IPS DF 6.9 (cell line): ENCODE data around the gene CASQ2.

Experiments
- DNase-seq: peaks from one replicate; pipeline ENCODE4 v3.0.0-alpha.2; 2013; ENCODE audit warnings: low read depth, low spot score
- H3K27ac ChIP-seq: one replicate; pipeline ENCODE4 v1.5.1; 2013; ENCODE audit warnings: low read length, control low read depth
- H3K27me3 ChIP-seq: 2 replicates; pipeline ENCODE4 v1.6.1; 2013; ENCODE audit warnings: mild to moderate bottlenecking, low read length; ENCODE audit not compliant: control insufficient read depth, insufficient read depth
- H3K36me3 ChIP-seq: 2 replicates; pipeline ENCODE4 v1.6.1; 2013; ENCODE audit warnings: low read length; ENCODE audit not compliant: control insufficient read depth, insufficient read depth
- H3K4me1 ChIP-seq: 2 replicates; pipeline ENCODE4 v1.6.1; 2013; ENCODE audit warnings: low read length; ENCODE audit not compliant: control insufficient read depth, insufficient read depth
- H3K4me3 ChIP-seq: 2 replicates; pipeline ENCODE4 v1.5.1; 2013; ENCODE audit warnings: mild to moderate bottlenecking, low read length
- H3K9me3 ChIP-seq: 2 replicates; pipeline ENCODE4 v1.6.1; 2013; ENCODE audit warnings: low read length, inconsistent platforms; ENCODE audit not compliant: control insufficient read depth, insufficient read depth
- WGBS: extraction: QIAGEN DNeasy Blood & Tissue Kit; methylation state at CpG from one replicate; pipeline ENCODE4 v1.1.7; 2013; ENCODE audit warnings: mixed read lengths, missing lambda C conversion rate; ENCODE audit not compliant: insufficient read length, insufficient coverage; 5-methylcytosine and 5-hydroxymethylcytosine counted together

The CASQ2 gene

GRCh38 chr1:115714572-115715141 is 53.9 kb downstream of the CASQ2 start:
- Histone ChIP-seq H3K27me3 (no peaks in the 10 kb centered on the region), H3K36me3 (no peaks in the 10 kb centered on the region), H3K4me1 (no peaks in the 10 kb centered on the region), H3K4me3 (no peak overlapping the region), H3K27ac (no peak overlapping the region), H3K9me3 (no peaks in the 10 kb centered on the region)
- no CpG with 5 or more reads among the region's 1 CpG for WGBS
- no peak for DNase-seq

- H3K27ac ChIP-seq, result no peak overlapping the region
Measured at GRCh38 chr1:115713906-115714305, 54.6 kb downstream of the CASQ2 start.

GRCh38 chr1:115712911-115713609 is 55.5 kb downstream of the CASQ2 start:
- H3K36me3 ChIP-seq, result no peaks in the 10 kb centered on the region
- no peaks in the 10 kb centered on the region for H3K4me1 ChIP-seq
- no peaks in the 10 kb centered on the region for H3K9me3 ChIP-seq
- no peak overlapping the region for H3K4me3 ChIP-seq
- no peaks in the 10 kb centered on the region for H3K27me3 ChIP-seq
- no peak overlapping the region for H3K27ac ChIP-seq
- WGBS, result no CpG with 5 or more reads among the region's 10 CpGs
- no peak for DNase-seq

More at GRCh38 chr1:115713906-115714305, 54.6 kb downstream of the CASQ2 start:
- no peaks in the 10 kb centered on the region for H3K9me3 ChIP-seq
- WGBS, result no CpG with 5 or more reads among the region's 5 CpGs
- no peak for DNase-seq
- no peaks in the 10 kb centered on the region for H3K36me3 ChIP-seq
- H3K27me3 ChIP-seq, result no peaks in the 10 kb centered on the region
- no peak overlapping the region for H3K4me3 ChIP-seq
- H3K4me1 ChIP-seq, result no peaks in the 10 kb centered on the region

DNA sequence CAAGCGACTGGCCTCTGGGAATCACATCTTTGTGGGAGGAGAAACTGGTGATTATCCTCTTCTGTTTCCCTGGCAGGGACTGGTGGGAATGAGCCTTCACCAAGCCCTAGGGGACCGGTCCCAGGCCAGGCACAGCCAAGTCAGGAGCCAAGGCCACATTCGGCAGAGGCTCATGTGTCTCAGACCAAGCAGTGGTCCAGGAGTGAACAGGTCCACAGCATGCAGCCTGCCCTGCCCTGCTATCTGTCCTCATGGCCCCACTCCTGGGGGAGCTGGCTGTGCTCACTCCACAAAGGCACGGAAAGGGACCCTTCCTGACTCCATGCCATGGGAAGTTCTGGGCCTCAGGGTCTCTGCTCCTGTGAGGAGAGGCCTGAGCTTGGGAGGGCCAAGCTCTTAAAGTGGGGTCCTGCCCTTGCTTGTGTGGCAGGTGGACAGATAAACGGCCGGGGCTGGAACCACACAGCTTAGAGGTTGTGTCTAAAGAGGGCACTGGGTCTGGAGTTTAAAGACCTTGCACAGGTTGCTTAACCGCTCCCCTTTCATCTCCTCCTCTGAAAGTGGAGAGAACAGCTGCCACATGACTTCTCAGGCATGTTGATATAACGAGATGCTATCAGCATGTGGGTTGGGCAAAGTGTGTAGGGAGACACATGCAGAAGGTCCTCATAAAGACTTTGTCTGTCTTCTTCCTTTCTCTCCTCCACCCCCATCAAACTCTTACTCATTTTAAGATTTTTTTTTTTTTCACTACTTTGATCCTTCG is 57.5 kb downstream of the CASQ2 start:
- DNase-seq, result no peak
- no peak overlapping the region for H3K4me3 ChIP-seq
- H3K36me3 ChIP-seq, result no peaks in the 10 kb centered on the region
- WGBS, result no CpG with 5 or more reads among the region's 9 CpGs
- no peaks in the 10 kb centered on the region for H3K27me3 ChIP-seq
- H3K27ac ChIP-seq, result no peak overlapping the region
- no peaks in the 10 kb centered on the region for H3K4me1 ChIP-seq
- no peaks in the 10 kb centered on the region for H3K9me3 ChIP-seq

DNA sequence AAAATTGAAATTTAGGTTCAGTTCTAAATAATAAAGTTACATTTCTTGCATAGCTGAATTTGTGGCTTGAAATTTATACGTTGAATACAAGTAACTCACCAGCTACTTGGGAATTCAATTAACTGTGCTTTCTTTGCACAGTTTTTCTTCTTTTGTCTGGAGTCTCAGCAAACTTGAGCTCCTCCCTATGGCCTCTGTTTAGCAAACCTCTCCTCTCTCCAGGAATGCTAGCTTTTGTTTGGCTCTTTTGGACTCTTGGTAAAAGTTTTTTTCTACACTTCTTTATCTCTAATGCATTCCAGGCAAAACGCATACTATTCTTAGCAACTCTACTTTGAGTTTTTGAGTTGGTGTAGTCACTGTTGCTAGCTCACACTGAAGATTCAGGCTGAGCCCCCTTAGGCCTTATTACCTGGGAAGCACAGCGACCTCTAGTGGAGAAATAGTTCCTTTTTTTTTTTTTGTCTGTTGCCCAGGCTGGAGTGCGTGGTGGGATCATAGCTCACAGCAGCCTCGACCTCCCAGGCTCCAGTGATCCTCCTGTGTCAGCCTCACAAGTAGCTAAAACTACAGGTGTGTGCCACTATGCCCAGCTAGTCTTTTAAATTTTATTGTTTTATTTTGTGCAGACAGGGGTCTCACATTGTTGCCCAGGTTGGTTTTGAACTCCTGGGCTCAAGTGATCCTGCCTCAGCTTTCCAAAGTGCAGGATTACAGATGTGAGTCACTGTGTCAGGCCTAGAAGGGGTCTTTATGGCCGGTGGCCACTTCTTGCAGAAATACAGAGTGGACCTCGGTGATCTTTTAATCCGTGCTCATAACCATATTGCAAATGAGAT is 61.7 kb downstream of the CASQ2 start:
- no CpG with 5 or more reads among the region's 8 CpGs for WGBS
- DNase-seq, result no peak
- Histone ChIP-seq H3K4me3 (no peak overlapping the region), H3K9me3 (no peaks in the 10 kb centered on the region), H3K27ac (no peak overlapping the region), H3K27me3 (no peaks in the 10 kb centered on the region), H3K36me3 (no peaks in the 10 kb centered on the region), H3K4me1 (no peaks in the 10 kb centered on the region)

- Histone ChIP-seq H3K27me3 (no peaks in the 10 kb centered on the region), H3K4me3 (no peak overlapping the region), H3K27ac (no peak overlapping the region), H3K4me1 (no peaks in the 10 kb centered on the region), H3K9me3 (no peaks in the 10 kb centered on the region), H3K36me3 (no peaks in the 10 kb centered on the region)
- WGBS, result no CpG with 5 or more reads among the region's 9 CpGs
- no peak for DNase-seq
Measured at GRCh38 chr1:115705963-115706362, 62.6 kb downstream of the CASQ2 start.

DNA sequence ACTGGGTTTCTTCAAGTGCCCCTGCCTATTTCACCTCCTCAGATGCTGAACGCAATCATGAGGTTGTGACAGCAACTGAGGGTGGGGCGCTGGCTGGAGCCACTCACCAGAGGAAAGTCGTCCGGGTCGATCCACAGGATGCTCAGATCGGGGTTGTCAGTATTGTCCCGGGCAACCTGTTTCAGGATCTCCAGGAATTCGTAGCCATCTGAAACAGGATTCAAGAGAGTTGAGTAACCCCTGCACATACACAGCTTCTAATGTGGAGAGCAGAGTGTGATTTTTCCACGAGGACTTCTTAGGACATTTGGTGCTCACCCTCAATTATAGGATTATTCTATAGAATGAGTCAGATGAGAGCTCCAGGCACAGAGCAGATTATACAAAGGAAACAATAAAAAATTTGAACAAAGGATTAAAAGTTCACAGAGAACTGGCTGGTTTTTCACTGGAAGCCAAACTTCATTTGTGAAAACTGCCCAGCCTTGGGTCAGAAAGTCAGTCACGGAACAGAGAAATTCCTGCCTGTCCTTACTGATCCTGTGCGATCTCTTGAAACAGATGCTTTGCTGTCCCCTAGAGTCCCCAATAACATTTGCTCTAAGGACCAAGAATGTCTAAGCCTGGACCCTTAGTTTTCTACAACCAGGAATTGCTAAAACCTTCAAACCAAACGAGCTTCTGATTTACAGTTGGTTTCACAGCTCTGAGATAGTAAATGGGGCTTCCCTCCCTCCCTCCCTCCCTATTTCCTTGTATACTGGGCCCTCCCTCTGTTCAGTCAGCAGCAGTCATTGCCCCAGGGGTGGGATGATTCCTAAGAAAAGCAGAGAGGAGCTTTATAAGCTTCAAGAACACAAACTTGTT is 63.2 kb downstream of the CASQ2 start:
- no peak overlapping the region for H3K27ac ChIP-seq
- WGBS, result no CpG with 5 or more reads among the region's 12 CpGs

DNA sequence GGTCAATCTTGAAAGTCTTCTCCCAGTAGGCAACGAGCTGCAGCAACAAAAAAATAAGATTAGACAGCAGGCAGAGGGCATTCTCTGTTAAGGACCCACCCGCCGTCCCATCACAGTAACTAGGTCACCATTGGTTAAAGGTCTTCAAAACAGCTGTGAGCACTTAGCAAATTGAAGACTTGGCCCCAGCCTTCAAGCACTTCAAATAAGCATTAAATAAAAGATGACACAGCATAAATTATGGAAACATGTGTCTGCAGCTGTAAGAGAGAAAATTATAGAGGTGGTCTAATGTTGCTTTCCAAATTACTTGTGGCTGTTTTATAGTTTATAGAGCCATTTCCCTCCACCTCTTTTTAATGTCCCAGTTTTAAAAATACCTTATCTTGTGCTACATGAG is 65.6 kb downstream of the CASQ2 start:
- WGBS, result no CpG with 5 or more reads among the region's 3 CpGs
- Histone ChIP-seq H3K9me3 (no peaks in the 10 kb centered on the region), H3K27me3 (no peaks in the 10 kb centered on the region), H3K27ac (no peak overlapping the region), H3K36me3 (no peaks in the 10 kb centered on the region), H3K4me3 (no peak overlapping the region), H3K4me1 (no peaks in the 10 kb centered on the region)
- DNase-seq, result no peak

More for the DNA sequence above, 63.2 kb downstream of the CASQ2 start:
- no peaks in the 10 kb centered on the region for H3K9me3 ChIP-seq
- H3K4me1 ChIP-seq, result no peaks in the 10 kb centered on the region
- DNase-seq, result no peak
- no peaks in the 10 kb centered on the region for H3K36me3 ChIP-seq
- no peak overlapping the region for H3K4me3 ChIP-seq
- H3K27me3 ChIP-seq, result no peaks in the 10 kb centered on the region

DNA sequence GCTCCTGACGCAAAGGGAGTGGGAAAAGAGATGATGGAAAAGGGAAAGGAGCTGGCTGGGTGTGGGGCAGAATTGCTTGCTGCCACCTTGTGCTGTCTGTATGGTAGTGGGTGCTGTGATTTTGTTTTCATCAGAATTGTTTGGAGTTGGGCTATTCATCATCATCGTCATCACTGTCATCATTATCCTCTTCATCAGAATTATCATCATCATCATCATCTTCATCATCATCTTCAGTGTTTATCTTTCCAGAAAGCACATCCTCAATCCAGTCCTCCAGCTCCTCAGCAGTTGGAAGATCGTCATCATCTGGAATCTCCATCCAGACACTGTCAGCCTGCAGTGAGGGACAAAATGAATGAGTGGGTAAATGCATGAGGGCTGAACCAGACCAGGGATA is 67.4 kb downstream of the CASQ2 start:
- no peaks in the 10 kb centered on the region for H3K4me1 ChIP-seq
- H3K27me3 ChIP-seq, result no peaks in the 10 kb centered on the region
- H3K27ac ChIP-seq, result no peak overlapping the region
- no CpG with 5 or more reads among the region's 3 CpGs for WGBS
- H3K36me3 ChIP-seq, result no peaks in the 10 kb centered on the region
- no peak overlapping the region for H3K4me3 ChIP-seq
- H3K9me3 ChIP-seq, result no peaks in the 10 kb centered on the region
- DNase-seq, result no peak
